ENCODE data around the gene OR7A10.

The OR7A10 gene

DNA sequence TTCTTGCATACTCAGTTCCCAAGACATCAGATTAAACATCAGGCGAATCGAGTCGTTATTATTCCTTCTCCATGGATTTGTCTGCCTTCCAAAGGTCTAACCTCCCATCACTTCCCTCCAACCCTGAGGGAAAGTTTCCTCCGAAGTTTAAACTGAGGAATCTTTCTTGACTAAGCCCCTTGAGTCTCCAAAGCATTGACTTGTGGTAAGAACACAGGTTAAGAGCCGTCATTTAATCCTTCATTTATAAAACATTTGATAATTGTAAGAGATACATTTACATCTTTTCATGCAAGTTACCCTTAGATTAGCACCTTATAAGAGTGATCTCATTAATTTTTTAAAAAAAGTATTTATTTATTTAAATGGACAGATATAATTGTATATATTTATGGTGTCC, at the start of gene OR7A10:
Gene OR7A10, minus strand, starts transcription at position 101 of the 400 bp plus-strand sequence. CDS start 7,045 bp downstream, outside the sequence.
- DNase-seq: no peak

DNA sequence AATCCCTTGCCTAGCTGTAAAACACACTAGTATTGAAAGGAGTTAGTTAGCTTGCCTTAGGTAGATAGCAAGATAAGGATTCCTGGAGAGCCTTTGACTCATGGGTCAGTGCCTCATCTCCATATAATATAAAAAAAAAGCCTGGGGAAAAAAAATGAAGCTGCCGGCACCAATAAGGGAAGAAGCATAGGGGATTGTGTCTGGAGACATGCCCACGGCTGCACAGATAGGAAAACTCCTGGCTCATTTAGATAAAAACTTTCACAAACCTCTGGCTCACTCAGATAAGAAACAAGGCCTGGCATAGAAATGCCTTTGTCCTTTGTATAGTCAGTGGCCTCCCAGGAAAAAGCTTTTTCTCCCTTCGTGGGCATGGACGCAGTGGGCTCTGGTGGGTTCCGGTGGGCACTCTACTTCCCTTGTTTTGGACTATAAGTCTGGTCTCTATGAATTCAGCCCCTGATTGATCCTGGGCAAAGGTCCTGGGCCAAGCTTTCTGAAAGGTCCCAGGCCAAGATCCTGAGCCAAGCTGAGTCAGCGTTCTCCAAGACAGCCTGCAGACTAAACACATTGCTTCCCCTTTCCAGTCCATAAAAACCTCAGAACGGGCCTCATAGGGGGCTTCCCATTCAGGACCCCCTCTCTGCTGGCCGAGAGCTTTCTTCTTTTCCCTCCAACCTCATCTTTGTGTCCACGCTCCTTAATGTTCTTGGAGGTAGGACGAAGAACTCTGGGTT, 42.1 kb upstream of the OR7A10 start:
- no peak for DNase-seq

DNA sequence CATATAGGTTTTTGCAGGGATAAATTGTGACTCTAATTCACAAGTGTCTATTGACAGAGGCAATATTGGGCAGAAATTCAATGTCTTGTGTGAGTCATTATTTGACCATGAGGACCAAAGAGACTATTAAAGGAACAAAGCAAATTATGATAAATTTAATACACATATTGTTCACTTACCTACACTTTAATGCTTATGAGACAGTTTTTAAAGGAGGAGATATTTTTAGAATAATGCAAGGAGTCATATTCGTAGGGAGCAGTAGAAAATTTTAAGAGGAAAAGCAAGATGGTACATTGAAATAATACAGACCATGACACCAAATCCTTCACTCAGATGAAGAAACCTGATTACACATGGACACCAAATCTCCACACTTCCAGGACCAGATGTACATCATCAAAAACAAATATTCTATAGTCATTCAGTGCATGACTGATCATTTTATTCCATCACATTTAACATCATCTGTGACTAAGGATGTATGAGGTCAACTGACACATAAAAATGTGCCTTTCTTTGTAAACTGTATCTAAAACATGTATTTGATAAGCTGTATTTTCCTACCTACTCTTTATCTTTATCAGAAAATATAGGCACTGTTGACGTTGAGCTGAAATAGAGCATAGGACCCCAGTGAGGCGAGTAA, 41.4 kb upstream of the OR7A10 start:
- no peak for DNase-seq

DNA sequence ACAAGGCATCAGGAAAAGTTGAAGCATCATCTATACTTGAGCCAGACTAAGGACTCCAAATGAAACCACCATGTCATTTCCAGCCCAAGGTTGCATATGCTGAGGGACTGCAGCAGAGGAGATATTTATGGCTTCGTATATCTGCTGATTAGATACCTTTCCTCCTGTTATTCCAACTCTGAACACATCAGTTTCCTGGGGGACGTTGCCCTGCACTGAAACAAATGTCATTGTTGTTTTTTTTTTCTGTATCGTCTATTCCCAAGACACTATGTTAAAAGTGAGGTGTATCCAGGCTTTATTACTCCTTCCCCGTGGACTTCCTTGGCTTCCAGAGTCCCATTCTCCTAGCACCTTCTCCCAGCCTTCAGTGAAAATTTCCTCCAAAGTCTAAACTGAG, 37.3 kb upstream of the OR7A10 start, which contains the start of gene OR7A17:
Gene OR7A17, minus strand, starts transcription at position 101 of the 400 bp plus-strand sequence. CDS start 4,777 bp downstream, outside the sequence.
- no peak for DNase-seq

DNA sequence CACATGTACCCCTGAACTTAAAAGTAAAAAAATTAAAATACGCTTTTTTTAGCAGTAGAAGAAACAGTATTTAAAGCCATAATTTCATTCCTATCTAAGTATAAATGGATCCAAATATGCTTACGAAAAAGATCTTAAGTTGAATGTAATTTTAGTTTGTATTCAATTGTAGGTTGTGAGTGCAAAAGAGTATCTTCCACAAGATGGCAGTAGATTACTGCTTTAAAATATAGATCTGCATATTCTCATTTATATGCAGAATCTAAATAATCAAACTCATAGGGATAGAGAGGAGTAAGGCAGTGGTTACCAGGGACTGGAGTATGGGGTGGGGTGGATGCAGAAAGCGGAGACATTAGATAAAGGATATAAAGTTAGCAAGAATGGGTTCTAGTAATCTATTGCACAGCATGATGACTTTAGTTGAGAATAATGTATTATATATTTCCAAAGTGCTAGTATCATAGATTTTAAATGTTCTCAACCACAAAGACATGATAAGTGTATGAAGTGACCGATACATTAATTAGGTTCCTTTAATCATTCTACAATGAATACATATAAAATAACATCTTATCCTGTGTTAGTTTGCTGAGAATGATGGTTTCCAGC, 23.0 kb upstream of the OR7A10 start:
- no peak for DNase-seq

DNA sequence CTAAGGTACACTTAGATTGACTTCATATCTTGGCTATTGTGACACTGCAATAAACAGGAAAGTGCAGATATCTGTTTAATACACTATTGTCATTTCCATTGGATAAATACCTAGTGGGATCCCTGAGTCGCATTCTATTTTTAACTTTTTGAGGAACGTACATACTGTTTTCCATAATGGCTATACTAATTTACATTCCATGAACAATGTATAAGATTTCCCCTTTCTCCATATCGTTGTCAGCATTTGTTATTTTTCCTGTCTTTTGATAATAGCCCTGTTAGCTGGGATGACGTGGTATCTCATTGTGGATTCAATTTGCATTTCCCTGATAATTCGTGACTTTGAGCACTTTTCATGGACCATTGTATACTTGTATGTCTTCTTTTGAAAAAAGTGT, 19.8 kb upstream of the OR7A10 start:
- no peak for DNase-seq

DNA sequence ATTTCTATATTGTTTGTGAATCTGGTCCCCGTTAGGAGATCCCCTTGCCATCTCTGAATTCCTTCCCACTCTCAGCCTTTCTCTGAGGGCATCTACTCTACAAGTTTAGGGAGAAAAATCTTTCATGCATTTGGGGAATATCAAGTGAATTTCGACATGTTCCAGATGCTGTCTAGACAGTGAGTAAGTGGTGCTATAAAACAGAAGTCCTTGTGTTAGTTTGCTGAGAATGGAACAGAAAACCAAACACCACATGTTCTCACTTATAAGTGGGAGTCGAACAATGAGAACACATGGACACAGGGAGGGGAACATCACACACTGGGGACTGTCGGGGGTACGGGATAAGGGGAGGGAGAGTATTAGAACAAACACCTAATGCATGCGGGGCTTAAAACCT, 5.1 kb downstream of the OR7A10 start:
- no peak for DNase-seq

DNA sequence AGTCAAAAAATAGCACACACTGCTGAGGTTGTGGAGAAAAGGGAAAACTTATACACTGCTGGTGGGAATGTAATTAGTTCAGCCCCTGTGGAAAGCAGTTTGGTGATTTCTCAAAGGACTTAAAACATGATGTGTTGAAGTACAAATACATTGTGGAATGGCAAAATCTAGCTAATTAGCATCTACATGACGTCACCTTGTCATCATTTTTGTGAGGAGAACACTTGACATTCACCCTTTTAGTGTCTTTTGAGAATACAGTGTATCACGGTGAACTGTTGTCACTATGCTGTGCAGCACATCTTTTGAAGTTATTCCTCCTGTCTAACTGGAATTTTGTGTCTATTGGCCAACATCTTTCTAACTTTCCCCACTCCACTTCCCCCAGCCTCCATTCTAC, 5.6 kb downstream of the OR7A10 start:
- no peak for DNase-seq

DNA sequence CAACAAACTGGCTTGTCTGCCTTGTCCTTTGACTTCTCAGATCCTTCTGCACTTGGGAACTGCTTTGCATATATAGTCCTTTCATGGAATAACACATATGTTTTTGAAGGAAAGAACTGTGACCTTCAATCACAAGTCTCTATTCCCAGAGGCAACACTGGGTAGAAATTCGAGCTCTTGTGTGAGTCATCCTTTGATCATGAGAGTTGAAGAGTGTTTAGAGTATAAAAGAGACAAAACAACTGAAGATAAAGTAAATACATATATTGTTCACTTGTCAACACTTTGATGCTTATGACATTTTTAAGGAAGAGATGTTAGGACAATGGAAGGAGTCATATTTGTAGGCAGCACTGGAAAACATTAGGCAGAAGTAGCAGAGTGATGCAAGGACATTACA, 8.5 kb downstream of the OR7A10 start:
- no peak for DNase-seq

DNA sequence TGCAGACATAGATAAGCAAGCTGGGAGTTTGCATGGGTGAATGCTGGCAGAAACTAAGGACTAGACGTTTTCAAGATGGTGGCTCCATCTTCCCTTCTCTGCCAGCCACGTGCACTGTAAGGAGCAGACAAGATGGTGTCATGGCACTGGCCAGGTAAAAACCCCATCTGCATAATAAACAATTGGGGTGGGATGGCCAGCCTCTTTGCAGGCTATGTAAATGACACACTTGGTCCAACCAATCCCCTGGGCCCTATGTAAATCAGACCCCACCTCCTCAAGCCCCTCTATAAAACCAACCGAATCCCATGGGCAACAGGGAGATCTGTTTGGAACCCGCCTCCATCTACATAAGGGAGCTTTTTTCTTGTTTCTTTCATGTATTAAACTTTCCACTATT, 11.3 kb downstream of the OR7A10 start:
- DNase-seq: no peak

DNA sequence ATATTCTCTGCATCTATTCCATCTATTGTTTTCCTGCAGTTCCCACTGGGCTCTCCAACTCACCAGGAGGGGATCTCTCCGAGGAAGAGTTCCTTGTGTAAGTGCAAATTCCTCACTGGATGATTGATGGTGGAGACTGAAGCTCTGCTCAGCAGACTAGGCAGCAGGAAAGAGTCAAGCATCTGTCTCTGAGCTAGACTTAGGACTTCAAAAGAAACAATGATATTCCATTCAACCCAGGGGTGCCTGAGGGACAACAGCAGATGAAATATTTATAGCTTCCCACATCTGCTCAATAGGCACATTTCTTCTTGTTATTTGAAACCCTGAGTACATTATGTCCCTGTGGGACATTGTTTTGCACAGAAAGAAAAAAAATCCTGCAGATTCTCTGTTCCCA, 13.7 kb downstream of the OR7A10 start, which contains the start of the genes OR7A5 and OR7C1:
Gene OR7A5, minus strand, starts transcription at position 175 of the 400 bp plus-strand sequence. CDS start 6,944 bp downstream, outside the sequence.
Gene OR7C1, minus strand, starts transcription at position 175 of the 400 bp plus-strand sequence. CDS start 35,049 bp downstream, outside the sequence.
- DNase-seq: no peak

DNA sequence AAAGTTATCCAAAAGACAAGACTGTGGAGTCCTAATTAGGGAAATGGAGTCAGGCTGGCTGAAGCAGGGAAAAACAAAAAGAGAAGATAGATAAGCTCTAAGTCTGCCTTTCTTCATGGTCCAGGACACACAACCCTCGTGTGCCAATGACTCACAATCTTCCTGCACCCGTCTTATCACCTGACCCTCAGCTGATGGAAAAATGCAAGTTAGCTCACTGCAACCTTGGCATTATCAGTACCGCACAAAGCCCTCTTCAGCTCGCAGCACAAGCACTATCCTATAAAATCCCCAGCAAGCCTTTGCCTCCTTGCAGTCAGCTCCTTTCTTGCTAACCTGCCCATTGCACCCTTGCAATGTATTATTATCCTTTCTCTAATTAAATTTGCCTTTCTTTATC, 18.0 kb downstream of the OR7A10 start:
- no peak for DNase-seq

DNA sequence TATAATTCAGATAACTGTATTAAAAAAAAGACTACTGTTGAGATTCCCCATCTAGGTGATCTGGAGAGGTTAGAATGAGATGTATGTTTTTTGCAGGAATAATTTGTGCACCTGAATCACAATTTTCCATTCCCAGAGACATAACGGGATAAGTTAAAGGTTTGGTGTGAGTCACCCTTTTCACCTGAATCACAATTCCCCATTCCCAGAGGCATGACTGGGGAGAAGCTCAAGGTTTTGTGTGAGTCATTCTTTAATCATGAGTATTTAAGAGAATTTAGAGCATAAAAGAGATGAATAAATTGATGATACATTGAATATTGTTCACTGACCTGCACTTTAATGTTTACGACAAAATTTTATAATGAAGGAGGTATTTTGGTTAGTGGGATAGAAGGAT, 22.7 kb downstream of the OR7A10 start:
- no peak for DNase-seq

DNA sequence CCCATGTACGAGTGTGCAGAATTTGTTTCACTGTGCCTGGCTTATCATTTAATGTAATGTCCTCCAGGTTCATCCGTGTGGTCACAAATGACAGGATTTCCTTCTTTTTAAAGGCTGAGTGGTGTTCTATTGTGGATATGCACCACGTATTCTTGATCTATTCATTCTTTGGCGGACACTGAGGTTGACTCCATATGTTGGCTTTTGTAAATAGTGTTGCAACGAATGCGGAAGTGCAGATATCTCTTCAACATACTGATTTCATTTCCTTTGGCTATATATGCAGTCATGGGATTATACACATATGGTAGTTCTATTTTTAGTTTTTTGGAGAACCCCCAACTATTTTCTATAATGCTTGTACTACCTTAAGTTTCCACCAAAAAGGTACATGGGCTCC, 26.8 kb downstream of the OR7A10 start:
- no peak for DNase-seq

DNA sequence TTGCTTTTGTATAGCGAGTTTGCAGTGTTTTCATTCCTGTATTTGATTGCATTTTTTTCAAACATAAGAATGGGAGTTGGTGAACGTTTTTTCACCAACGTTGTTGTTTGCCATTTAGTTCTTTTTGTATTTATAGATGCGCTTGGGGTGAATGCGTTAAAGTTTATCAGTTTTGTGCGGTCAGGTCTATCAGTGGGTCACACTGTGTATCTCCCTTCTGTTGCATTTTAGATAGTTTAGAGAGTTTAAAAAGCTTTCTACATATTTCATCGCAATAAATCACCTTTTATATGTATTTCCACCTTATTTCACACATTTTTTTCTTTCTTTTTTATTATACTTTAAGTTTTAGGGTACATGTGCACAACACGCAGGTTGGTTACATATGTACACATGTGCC, 30.1 kb downstream of the OR7A10 start:
- no peak for DNase-seq

DNA sequence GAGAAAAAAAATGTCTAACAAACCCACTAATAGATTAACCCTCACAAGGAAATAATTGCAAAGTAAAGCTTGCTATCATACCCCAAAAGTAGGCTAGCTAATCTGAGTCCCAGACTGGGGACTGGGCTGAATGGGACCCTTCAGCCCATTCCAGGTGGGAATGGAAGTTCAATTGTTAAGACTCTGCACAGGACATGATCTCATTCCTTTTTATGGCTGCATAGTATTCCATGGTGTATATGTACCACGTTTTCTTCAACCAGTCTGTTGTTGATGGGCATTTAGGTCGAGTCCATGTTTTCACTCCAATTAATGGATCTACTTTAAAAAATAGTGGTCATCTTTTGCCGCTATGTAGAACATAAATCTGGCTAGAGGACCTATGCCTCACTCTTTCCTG, 31.7 kb downstream of the OR7A10 start:
- DNase-seq: no peak

DNA sequence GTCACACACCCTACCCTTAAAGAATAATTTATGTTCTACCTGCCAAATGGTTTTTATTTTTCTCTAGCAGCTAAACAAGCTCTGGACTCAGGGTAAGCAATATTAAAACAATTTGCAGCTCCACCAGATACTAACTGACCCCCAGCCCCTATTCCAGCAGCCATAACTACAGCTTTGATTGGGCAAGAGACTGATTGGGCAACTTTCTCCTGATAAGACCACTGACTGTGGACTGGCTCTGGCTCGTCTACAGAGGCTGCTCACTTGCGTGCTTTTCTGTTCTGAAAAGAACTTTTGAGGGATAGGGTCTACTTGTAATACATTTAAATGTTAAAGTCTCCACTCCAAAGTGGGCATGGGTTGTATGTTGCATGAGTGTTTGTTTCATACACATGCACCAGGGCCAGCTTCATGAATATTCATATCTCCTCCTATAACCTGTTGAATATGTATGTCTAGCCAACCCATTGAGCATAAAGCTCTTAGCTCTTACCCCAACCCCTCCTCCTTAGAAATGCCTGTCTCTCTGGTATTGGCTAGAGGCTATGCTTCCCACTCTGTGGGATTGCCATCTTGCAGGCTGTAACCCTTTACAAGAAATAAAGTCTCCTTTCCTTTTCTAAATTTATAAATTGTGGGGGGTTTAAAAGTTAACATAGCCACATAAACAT, 33.6 kb downstream of the OR7A10 start:
- DNase-seq: no peak

DNA sequence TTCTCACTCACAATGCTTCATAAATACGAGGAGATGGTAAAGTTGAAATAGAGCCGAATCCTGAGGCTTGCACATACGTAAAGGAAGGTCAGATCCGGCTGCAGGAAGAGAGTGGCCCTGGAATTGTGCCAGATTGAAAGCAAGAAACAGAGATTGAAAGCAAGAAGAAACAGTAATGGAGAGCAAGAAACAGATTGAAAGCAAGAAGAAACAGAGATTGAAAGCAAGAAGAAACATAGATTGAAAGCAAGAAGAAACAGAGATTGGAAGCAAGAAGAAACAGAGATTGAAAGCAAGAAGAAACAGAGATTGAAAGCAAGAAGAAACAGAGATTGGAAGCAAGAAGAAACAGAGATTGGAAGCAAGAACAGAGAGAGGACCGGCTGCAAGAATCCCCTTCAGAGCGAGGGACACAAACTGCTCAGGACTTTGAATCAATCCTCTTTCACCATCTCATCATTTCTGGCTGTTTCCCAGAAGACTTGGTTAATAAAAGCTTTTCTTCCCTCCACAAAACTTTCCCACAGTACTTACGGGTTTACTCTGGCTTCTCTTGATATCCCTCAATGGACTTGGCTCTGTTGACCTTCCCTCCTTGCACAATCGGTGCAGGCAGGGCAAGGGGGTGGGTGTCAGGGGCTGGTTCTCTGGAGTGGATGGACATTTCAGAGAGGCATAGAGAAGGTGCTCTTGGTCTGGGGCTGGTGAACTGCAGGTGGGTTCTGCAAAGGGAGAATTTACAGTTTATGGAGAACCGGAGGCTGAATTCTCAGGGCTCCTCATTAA, 39.3 kb downstream of the OR7A10 start:
- no peak for DNase-seq

DNA sequence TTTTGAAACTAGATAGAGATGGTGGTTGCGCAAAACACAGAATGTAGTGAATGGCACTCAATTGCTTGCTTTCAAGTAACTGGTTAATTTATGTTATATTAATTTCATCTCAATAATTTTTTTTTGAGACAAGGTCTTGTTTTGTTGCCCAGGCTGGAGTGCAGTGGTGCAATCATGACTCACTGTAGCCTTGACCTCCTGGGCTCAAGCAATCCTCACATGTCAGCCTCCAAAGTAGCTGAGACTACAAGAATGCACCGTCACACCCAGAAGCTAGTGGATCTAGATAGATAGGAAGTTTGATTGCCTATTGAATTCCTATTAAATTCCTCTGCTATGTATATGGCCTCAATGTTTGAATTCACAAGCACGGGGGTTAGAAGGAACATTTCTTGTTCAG, 44.0 kb downstream of the OR7A10 start:
- no peak for DNase-seq

DNA sequence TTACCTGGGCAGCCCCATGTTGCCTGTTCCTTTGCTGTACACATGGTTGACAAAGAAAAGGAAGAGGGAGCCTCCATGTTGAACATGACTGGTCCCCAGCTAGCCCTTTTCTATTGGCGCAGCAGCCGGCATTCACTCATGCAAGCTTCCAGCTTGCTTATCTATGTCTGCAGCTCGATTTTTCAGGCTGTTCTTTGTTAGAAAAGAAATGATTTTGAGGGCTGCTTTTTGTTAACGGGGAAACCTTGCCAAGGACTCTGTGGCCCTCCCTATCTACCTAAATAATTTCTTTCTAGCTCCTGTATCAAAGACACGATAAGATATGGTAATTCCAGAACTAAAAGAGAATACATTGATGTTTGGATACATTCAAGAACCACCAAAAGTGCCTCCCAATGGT, 50.0 kb downstream of the OR7A10 start:
- DNase-seq: no peak

DNA sequence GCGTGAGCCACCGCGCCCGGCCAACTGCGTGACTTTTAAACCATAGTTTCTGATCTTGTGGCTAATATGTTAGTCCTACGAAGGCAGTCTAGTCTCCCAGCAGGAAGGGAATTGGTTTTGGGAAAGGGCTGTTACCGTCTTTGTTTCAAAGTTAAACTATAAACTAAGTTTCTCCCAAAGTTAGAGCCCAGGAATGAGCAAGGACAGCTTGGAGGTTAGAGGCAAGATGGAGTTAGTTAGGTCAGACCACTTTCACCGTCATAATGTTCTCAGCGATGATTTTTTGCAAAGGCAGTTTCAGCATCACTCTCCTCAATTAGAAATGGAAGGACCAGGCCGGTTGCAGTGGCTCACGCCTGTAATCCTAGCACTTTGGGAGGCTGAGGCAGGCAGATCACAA, 52.7 kb downstream of the OR7A10 start:
- DNase-seq: no peak

DNA sequence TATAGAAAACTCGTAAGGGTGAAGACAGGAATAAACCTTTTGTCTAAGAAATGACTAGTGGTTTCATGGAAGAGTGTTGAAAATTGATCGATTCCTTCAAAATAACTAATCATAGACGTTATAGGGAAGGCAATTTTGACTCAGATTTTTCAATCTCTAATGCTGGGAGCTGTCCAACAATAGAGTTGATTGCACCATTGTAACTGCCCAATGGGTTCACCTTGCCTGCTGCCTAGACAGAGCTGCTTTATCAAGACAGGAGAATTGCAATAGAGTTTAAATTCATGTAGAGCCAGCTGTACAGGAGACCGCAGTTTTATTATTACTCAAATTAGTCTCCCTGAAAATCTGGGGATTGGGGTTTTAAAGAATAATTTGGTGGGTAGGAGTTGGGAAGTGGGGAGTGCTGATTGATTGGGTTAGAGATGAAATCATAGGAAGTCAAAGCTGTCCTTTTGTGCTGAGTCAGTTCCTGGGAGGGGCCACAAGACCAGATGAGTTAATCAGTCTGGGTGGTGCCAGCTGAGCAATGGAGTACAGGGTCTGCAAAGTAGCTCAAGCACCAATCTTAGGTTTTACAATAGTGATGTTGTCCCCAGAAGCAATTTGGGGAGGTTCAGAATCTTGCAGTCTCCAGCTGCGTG, 53.5 kb downstream of the OR7A10 start:
- DNase-seq: no peak
